Measurements from ENCODE around the gene ZMAT5. TPM values are rescaled to one million over a fixed set of nuclear protein-coding genes. Genes with fewer than 3 reads are reported as not detected.

The ZMAT5 gene
- total RNA-seq, 2 donors from 2014 or later, result 9.1 to 9.9 TPM

GRCh38 chr22:29693671-29694070 lies 73.1 kb downstream of the ZMAT5 start:
- ATAC-seq, result no peak
- intact Hi-C loops (cut with DNase I), result loop anchor here (5.0 to 10.0 kb wide), 2 partner anchors 311 to 394 kb away; no protein-coding TSS in a partner anchor
- no peak overlapping the region for H3K4me3 ChIP-seq
- H3K4me1 ChIP-seq, result no peaks in the 10 kb centered on the region
- no peaks in the 10 kb centered on the region for H3K9me3 ChIP-seq
- DNase-seq, result no peak
- 82 to 87% methylated on average over 7 to 9 of the region's 9 CpGs for WGBS, 2 donors
- no peak overlapping the region for H3K27ac ChIP-seq
- no peaks in the 10 kb centered on the region for H3K27me3 ChIP-seq
- TF ChIP-seq POLR2A (IDR thresholded peaks at IDR 0.05), result no peak
- TF ChIP-seq, protein P1, sequence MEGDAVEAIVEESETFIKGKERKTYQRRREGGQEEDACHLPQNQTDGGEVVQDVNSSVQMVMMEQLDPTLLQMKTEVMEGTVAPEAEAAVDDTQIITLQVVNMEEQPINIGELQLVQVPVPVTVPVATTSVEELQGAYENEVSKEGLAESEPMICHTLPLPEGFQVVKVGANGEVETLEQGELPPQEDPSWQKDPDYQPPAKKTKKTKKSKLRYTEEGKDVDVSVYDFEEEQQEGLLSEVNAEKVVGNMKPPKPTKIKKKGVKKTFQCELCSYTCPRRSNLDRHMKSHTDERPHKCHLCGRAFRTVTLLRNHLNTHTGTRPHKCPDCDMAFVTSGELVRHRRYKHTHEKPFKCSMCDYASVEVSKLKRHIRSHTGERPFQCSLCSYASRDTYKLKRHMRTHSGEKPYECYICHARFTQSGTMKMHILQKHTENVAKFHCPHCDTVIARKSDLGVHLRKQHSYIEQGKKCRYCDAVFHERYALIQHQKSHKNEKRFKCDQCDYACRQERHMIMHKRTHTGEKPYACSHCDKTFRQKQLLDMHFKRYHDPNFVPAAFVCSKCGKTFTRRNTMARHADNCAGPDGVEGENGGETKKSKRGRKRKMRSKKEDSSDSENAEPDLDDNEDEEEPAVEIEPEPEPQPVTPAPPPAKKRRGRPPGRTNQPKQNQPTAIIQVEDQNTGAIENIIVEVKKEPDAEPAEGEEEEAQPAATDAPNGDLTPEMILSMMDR (IDR thresholded peaks at IDR 0.05), result no peak
- H3K36me3 ChIP-seq (replicated peaks in 1 of 2; ENCODE audit: insufficient read depth in 1 of 2, low read depth in 2 of 2), result peaks cover 0 to 2% of the 10 kb centered on the region in 2 donors

GRCh38 chr22:29693161-29693560 lies 73.6 kb downstream of the ZMAT5 start:
- Histone ChIP-seq H3K9me3 (no peaks in the 10 kb centered on the region), H3K27ac (no peak overlapping the region), H3K4me1 (no peaks in the 10 kb centered on the region), H3K36me3 (replicated peaks in 1 of 2; ENCODE audit: insufficient read depth in 1 of 2, low read depth in 2 of 2) (peaks cover 0 to 2% of the 10 kb centered on the region in 2 donors), H3K27me3 (no peaks in the 10 kb centered on the region), H3K4me3 (no peak overlapping the region)
- intact Hi-C loops (cut with DNase I), result loop anchor here (5.0 to 10.0 kb wide), 2 partner anchors 312 to 394 kb away; no protein-coding TSS in a partner anchor
- DNase-seq (no peak), ATAC-seq (no peak)
- WGBS, 2 donors, result 73 to 77% methylated on average over 8 of the region's 8 CpGs
- no peak for TF ChIP-seq POLR2A (IDR thresholded peaks at IDR 0.05)

- no peak for ATAC-seq
Measured at GRCh38 chr22:29692327-29692640, 74.5 kb downstream of the ZMAT5 start.

DNA sequence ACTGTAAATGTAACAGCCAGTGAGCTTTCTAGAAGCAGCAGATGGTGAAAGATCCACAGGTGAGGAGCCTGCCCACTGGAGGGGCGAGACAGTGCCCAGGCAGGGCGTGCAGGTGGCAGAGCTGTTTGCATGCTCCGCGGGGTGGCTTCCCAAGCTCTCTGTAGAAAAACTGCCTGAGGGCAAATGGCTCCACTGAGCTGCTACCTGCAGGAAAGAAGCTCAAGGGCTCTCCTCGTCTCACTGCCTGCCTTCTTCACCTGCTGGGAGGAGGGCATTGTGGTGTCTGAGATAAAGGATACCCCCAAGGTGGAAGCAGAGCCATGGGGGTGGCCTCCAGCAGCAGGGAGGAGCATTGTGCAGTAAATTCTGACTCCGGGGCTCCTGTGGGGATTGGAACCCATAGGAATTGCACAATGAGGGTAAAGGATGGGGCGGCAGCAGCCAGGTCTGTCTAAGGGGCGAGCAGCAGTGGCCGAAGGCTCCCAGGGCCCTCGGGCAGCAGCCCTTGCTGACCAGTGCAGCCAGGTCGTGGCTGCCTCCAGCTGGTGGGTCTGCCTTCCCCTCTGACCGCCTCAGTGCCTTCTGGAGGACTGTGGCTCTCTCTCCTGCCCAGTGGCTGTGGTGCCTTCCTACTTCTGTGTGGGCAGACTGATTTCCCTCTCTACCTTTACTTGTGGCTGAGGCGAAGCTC lies 75.0 kb downstream of the ZMAT5 start:
- Histone ChIP-seq H3K4me1 (no peaks in the 10 kb centered on the region), H3K9me3 (no peaks in the 10 kb centered on the region), H3K27me3 (no peaks in the 10 kb centered on the region), H3K27ac (no peak overlapping the region), H3K4me3 (no peak overlapping the region), H3K36me3 (replicated peaks in 1 of 2; ENCODE audit: insufficient read depth in 1 of 2, low read depth in 2 of 2) (peaks cover 0 to 2% of the 10 kb centered on the region in 2 donors)
- no peak for DNase-seq
- ATAC-seq, result no peak
- WGBS, 2 donors, result 90 to 92% methylated on average over 8 to 13 of the region's 13 CpGs
- intact Hi-C loops (cut with DNase I), result loop anchor here (5.0 to 10.0 kb wide), 2 partner anchors 313 to 396 kb away; no protein-coding TSS in a partner anchor
- TF ChIP-seq POLR2A (IDR thresholded peaks at IDR 0.05), result no peak
- TF ChIP-seq, protein P1 (IDR thresholded peaks at IDR 0.05), result no peak

More at GRCh38 chr22:29692327-29692640, 74.5 kb downstream of the ZMAT5 start:
- WGBS, 2 donors, result 45% methylated on average over 4 of the region's 4 CpGs; no CpG with 5 or more reads in 1 of the 2 donors
- DNase-seq, result no peak
- Histone ChIP-seq H3K4me3 (no peak overlapping the region), H3K9me3 (no peaks in the 10 kb centered on the region), H3K36me3 (replicated peaks in 1 of 2; ENCODE audit: insufficient read depth in 1 of 2, low read depth in 2 of 2) (peaks cover 0 to 2% of the 10 kb centered on the region in 2 donors), H3K27ac (no peak overlapping the region), H3K4me1 (no peaks in the 10 kb centered on the region), H3K27me3 (no peaks in the 10 kb centered on the region)
- intact Hi-C loops (cut with DNase I), result loop anchor here (5.0 to 10.0 kb wide), 2 partner anchors 313 to 395 kb away; no protein-coding TSS in a partner anchor
- TF ChIP-seq POLR2A (IDR thresholded peaks at IDR 0.05), result no peak
- TF ChIP-seq, protein P1 (IDR thresholded peaks at IDR 0.05), result no peak

- DNase-seq (no peak), ATAC-seq (no peak)
- Histone ChIP-seq H3K27me3 (no peaks in the 10 kb centered on the region), H3K4me3 (no peak overlapping the region), H3K27ac (no peak overlapping the region), H3K36me3 (replicated peaks in 1 of 2; ENCODE audit: insufficient read depth in 1 of 2, low read depth in 2 of 2) (peaks cover 0 to 2% of the 10 kb centered on the region in 2 donors), H3K9me3 (no peaks in the 10 kb centered on the region), H3K4me1 (no peaks in the 10 kb centered on the region)
- WGBS, 2 donors, result 59 to 65% methylated on average over 7 to 9 of the region's 9 CpGs
- intact Hi-C loops (cut with DNase I), result loop anchor here (5.0 to 10.0 kb wide), 2 partner anchors 314 to 397 kb away; no protein-coding TSS in a partner anchor
- TF ChIP-seq, protein P1 (IDR thresholded peaks at IDR 0.05), result no peak
- no peak for TF ChIP-seq POLR2A (IDR thresholded peaks at IDR 0.05)
Measured at GRCh38 chr22:29690476-29690875, 76.3 kb downstream of the ZMAT5 start.
